H1 (cell line): Measurements from ENCODE around the gene DNAI2. TPM values are rescaled to one million over a fixed set of nuclear protein-coding genes. Genes with fewer than 3 reads are reported as not detected.

Source experiments
- CTCF ChIA-PET: fragments of 300-600 bp; sonication (Branson Sonifier 250); formaldehyde crosslinking; loops from one replicate; lab custom pipeline; 2021; ENCODE audit not compliant: partially characterized antibody; lab: Charles Lee
- POLR2A ChIA-PET: fragments of 300-600 bp; sonication (Branson Sonifier 250); formaldehyde crosslinking; loops from one replicate; lab custom pipeline; 2021; ENCODE audit warnings: inconsistent platforms; ENCODE audit not compliant: partially characterized antibody; lab: Charles Lee
- DNase-seq, 2 experiments: peaks; one replicate each; pipeline versions ENCODE4 v3.0.0 to v3.0.0-alpha.2; 2010 to 2022; ENCODE audit warnings: low spot score in 2 of 2, low read depth in 1 of 2, mixed read lengths in 1 of 2
- FAIRE-seq: peaks from 2 replicates; lab custom pipeline; 2011; peaks lifted over from hg19 to GRCh38; lab: Jason Lieb, UNC
- H2AFZ ChIP-seq: 2 replicates; pipeline ENCODE4 v1.8.1; 2012; ENCODE audit warnings: low read length, inconsistent platforms
- H2AK5ac ChIP-seq: 2 replicates; pipeline ENCODE4 v1.6.1; 2013; ENCODE audit warnings: low read depth, low read length
- H2BK120ac ChIP-seq: replicated peaks from 2 replicates; pipeline ENCODE3; 2013; ENCODE audit warnings: low read depth, low read length, inconsistent platforms
- H2BK12ac ChIP-seq: 2 replicates; pipeline ENCODE4 v1.6.1; 2013; ENCODE audit warnings: low read depth, low read length
- H2BK15ac ChIP-seq: 2 replicates; pipeline ENCODE4 v1.6.1; 2013; ENCODE audit warnings: low read length
- H2BK20ac ChIP-seq: 2 replicates; pipeline ENCODE4 v1.6.1; 2013; ENCODE audit warnings: low read length
- H2BK5ac ChIP-seq: 2 replicates; pipeline ENCODE4 v1.6.1; 2013; ENCODE audit warnings: low read depth, low read length
- H3K14ac ChIP-seq: 2 replicates; pipeline ENCODE4 v1.6.1; 2013; ENCODE audit warnings: inconsistent platforms; ENCODE audit not compliant: insufficient read length
- H3K18ac ChIP-seq: 2 replicates; pipeline ENCODE4 v1.6.1; 2013; ENCODE audit warnings: low read length; ENCODE audit errors: extremely low read depth
- H3K23ac ChIP-seq: 2 replicates; pipeline ENCODE4 v1.6.1; 2013; ENCODE audit warnings: inconsistent platforms; ENCODE audit not compliant: insufficient read length
- H3K23me2 ChIP-seq: 2 replicates; pipeline ENCODE4 v1.6.1; 2013; ENCODE audit warnings: low read depth, low read length
- H3K27ac ChIP-seq: 2 replicates; pipeline ENCODE4 v1.6.1; 2011; ENCODE audit warnings: low read depth, low read length, inconsistent platforms
- H3K27me3 ChIP-seq, 4 experiments: replicated peaks in 1 of 4; 1 replicate in 1 of 4; 2 replicates in 3 of 4; pipeline versions ENCODE4 v1.6.1 to v1.8.1; 2011 to 2013; ENCODE audit warnings: low read length in 3 of 4, mild to moderate bottlenecking in 3 of 4, inconsistent platforms in 2 of 4, mixed read lengths in 2 of 4, moderate library complexity in 1 of 4; ENCODE audit not compliant: control insufficient read depth in 3 of 4, insufficient read depth in 3 of 4; ENCODE audit errors: extremely low read depth in 1 of 4
- H3K36me3 ChIP-seq, 4 experiments: 2 replicates each; pipeline versions ENCODE4 v1.6.1 to v1.8.1; 2011 to 2013; ENCODE audit warnings: mild to moderate bottlenecking in 4 of 4, low read length in 3 of 4, moderate library complexity in 2 of 4, control low read depth in 1 of 4, inconsistent platforms in 1 of 4; ENCODE audit not compliant: insufficient read depth in 4 of 4, control insufficient read depth in 2 of 4
- H3K4ac ChIP-seq: replicated peaks from 2 replicates; pipeline ENCODE3; 2013; ENCODE audit warnings: low read length, low read depth, mixed read lengths, inconsistent platforms; ENCODE audit not compliant: insufficient read length
- H3K4me1 ChIP-seq, 4 experiments: replicated peaks in 1 of 4; 1 replicate in 1 of 4; 2 replicates in 3 of 4; pipeline versions ENCODE4 v1.6.1 to v1.8.1; 2011 to 2013; ENCODE audit warnings: low read length in 3 of 4, inconsistent platforms in 2 of 4, mixed read lengths in 1 of 4; ENCODE audit not compliant: insufficient read depth in 4 of 4, control insufficient read depth in 3 of 4
- H3K4me2 ChIP-seq, 2 experiments: 2 replicates each; pipeline versions ENCODE4 v1.6.1 to v1.8.1; 2011 to 2013; ENCODE audit warnings: low read depth in 2 of 2, low read length in 2 of 2, control low read depth in 1 of 2, inconsistent platforms in 1 of 2, mild to moderate bottlenecking in 1 of 2; ENCODE audit not compliant: insufficient read depth in 1 of 2
- H3K4me3 ChIP-seq, 4 experiments: fragments of 200-600, 300-600 bp in 1 of 4; sonication (generic), shearing (Covaris generic), sonication (Bioruptor Twin) in 1 of 4; 2 replicates each; pipeline versions ENCODE4 v1.5.1 to v1.8.1; 2011 to 2016; ENCODE audit warnings: low read length in 4 of 4, low read depth in 3 of 4, control low read depth in 2 of 4, inconsistent platforms in 2 of 4, mild to moderate bottlenecking in 2 of 4, mixed read lengths in 1 of 4, moderate library complexity in 1 of 4; ENCODE audit not compliant: insufficient read depth in 2 of 4; ENCODE audit errors: extremely low read depth in 1 of 4
- H3K56ac ChIP-seq: replicated peaks from 2 replicates; pipeline ENCODE3; 2013; ENCODE audit warnings: low read depth, mild to moderate bottlenecking, mixed read lengths, low read length, inconsistent platforms; ENCODE audit not compliant: insufficient read length
- H3K79me1 ChIP-seq: 2 replicates; pipeline ENCODE4 v1.6.1; 2013; ENCODE audit warnings: low read depth, low read length, control low read depth
- H3K79me2 ChIP-seq, 2 experiments: 2 replicates each; pipeline versions ENCODE4 v1.6.1 to v1.8.1; 2012 to 2013; ENCODE audit warnings: low read length in 2 of 2, mild to moderate bottlenecking in 2 of 2, inconsistent platforms in 1 of 2; ENCODE audit not compliant: insufficient read depth in 2 of 2, control insufficient read depth in 1 of 2
- H3K9ac ChIP-seq, 4 experiments: replicated peaks in 1 of 4; 1 replicate in 1 of 4; 2 replicates in 3 of 4; pipeline versions ENCODE4 v1.6.1 to v1.8.1; 2011 to 2013; ENCODE audit warnings: low read depth in 3 of 4, low read length in 3 of 4, control low read depth in 2 of 4, mild to moderate bottlenecking in 2 of 4, moderate library complexity in 2 of 4, inconsistent platforms in 1 of 4; ENCODE audit errors: extremely low read depth in 1 of 4
- H3K9me3 ChIP-seq, 2 experiments: 2 replicates each; pipeline versions ENCODE4 v1.6.1 to v1.8.1; 2012 to 2013; ENCODE audit warnings: mild to moderate bottlenecking in 2 of 2, moderate library complexity in 2 of 2, control low read depth in 1 of 2, inconsistent platforms in 1 of 2, low read depth in 1 of 2, low read length in 1 of 2, mixed read lengths in 1 of 2; ENCODE audit not compliant: insufficient read depth in 2 of 2
- H4K20me1 ChIP-seq, 2 experiments: replicated peaks in 1 of 2; 2 replicates each; pipeline versions ENCODE3 to v1.8.1; 2011 to 2013; ENCODE audit warnings: inconsistent platforms in 2 of 2, low read length in 2 of 2, mild to moderate bottlenecking in 1 of 2; ENCODE audit not compliant: insufficient read depth in 2 of 2, control insufficient read depth in 1 of 2
- H4K5ac ChIP-seq: 2 replicates; pipeline ENCODE4 v1.6.1; 2013; ENCODE audit warnings: low read length, low read depth, mixed read lengths, inconsistent platforms; ENCODE audit not compliant: insufficient read length
- H4K8ac ChIP-seq: 2 replicates; pipeline ENCODE4 v1.8.0; 2013; ENCODE audit warnings: mild to moderate bottlenecking, moderate library complexity, low read length, inconsistent platforms; ENCODE audit not compliant: insufficient read depth; ENCODE audit errors: extremely low read depth
- H4K91ac ChIP-seq: replicated peaks from 2 replicates; pipeline ENCODE3; 2013; ENCODE audit warnings: low read length, mixed read lengths, inconsistent platforms; ENCODE audit not compliant: insufficient read length
- KDM1A ChIP-seq: fragments of 200-600, 300-600 bp; sonication (generic); IDR thresholded peaks from 2 replicates; pipeline ENCODE4 v1.7.1; 2016; ENCODE audit warnings: mild to moderate bottlenecking, low read length, borderline replicate concordance
- WGBS, 2 experiments: shearing (Covaris generic) in 1 of 2; methylation state at CpG; one replicate each; pipeline versions ENCODE4 v1.1.6 to v1.1.7; 2013 to 2015; ENCODE audit warnings: low lambda C conversion rate in 2 of 2, mixed read lengths in 2 of 2, inconsistent platforms in 1 of 2, low coverage in 1 of 2, missing lambda C conversion rate in 1 of 2; ENCODE audit not compliant: insufficient replicate concordance in 2 of 2, insufficient coverage in 1 of 2, insufficient read length in 1 of 2; ENCODE audit errors: extremely low coverage in 1 of 2, missing lambda C conversion rate in 1 of 2; 5-methylcytosine and 5-hydroxymethylcytosine counted together
- polyA plus RNA-seq, 7 experiments: library from polyadenylated mRNA; depleted of rRNA in 3 of 7; stranded (reverse) in 5 of 7; unstranded in 2 of 7; fragments of >200 nt in 5 of 7; fragments of 200-250 nt in 2 of 7; gene quantifications; 1 replicate in 5 of 7; 2 replicates in 1 of 7; 4 replicates in 1 of 7; pipeline versions ENCODE4 v1.2.1 to v1.2.3, GENCODE V29; 2011 to 2013; ENCODE audit warnings: missing spikeins in 2 of 7, mixed read lengths in 2 of 7
- total RNA-seq: library from RNA; stranded (reverse); fragmentation: NEBNext Ultra II Directional; extraction: Animal tissue kit (Norgen Biotek cat#: 25700); gene quantifications from 2 replicates; pipeline ENCODE4 v1.2.1, GENCODE V29; 2021
- TF ChIP-seq, protein P1 (sequence below): IDR thresholded peaks from 2 replicates; pipeline ENCODE4 v1.6.1; 2012; ENCODE audit warnings: inconsistent platforms

The DNAI2 gene
- total and polyA plus RNA-seq, 2 of the 8 experiments (the other 6 are each of a cell fraction or from before 2014, with no cell fraction given): 0.08 to 0.15 TPM

DNA sequence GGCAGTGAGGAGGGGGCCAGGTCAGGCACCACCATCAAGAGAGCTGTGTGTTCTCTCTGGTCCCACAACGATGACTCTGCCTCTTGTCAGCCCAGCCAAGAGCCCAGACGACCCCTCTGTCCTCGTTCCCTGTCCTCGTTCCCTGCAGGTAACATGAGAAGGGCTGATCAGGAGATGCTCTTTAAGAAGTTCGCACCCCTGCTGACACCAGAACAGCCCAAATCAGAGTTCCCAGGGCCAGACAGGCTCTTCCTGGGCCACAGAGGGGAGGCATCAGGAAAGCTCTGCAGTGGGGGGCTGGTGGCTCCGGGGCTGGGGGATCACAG is 13.5 kb upstream of the DNAI2 start:
- H3K56ac ChIP-seq: no peak overlapping the region
- H2BK120ac ChIP-seq: no peak overlapping the region
- no peaks in the 10 kb centered on the region for H4K20me1 ChIP-seq
- H3K14ac ChIP-seq: no peak overlapping the region
- no peak overlapping the region for H4K91ac ChIP-seq
- H4K8ac ChIP-seq: 0 out of 2 replicates have a peak overlapping the region, but pooled peaks have one; percentile 82
- ChIA-PET POLR2A (interaction anchor here (0.9 to 3.5 kb wide), 7 partner anchors 9 to 55 kb away, joined by 3 to 12 read pairs (median 7); no protein-coding TSS in a partner anchor), CTCF (interaction anchor here (0.9 to 4.1 kb wide), 14 partner anchors 9 to 272 kb away, joined by 3 to 16 read pairs (median 3); no protein-coding TSS in a partner anchor)
- H3K4ac ChIP-seq: no peak overlapping the region
- H3K9me3 ChIP-seq: no peaks in the 10 kb centered on the region
- no peaks in the 10 kb centered on the region for H3K79me2 ChIP-seq
- H3K4me2 ChIP-seq: peak overlapping the region; percentile 38 to 55
- peak overlapping the region in 2 of 4 experiments; percentile 2 to 25; a peak in 1 of 8 replicates for H3K4me3 ChIP-seq
- H3K18ac ChIP-seq: peak overlapping the region; percentile 76
- H3K4me1 ChIP-seq: peaks cover 0 to 21% (median 13%) of the 10 kb centered on the region in 4 experiments; a peak in 6 of 7 replicates
- H2BK12ac ChIP-seq: peak overlapping the region; percentile 83; the same call in 1 of the 2 replicates
- H2AK5ac ChIP-seq: no peak overlapping the region
- no peaks in the 10 kb centered on the region for H3K27me3 ChIP-seq
- no peaks in the 10 kb centered on the region for H3K79me1 ChIP-seq
- 0 out of 2 replicates have a peak overlapping the region, but pooled peaks have one; percentile 8 for H2BK15ac ChIP-seq
- H2AFZ ChIP-seq: peak overlapping the region; percentile 59; the same call in 1 of the 2 replicates
- 33% methylated on average over 6 of the region's 6 CpGs; no CpG with 5 or more reads in 1 of the 2 experiments for WGBS, 2 experiments
- no peaks in the 10 kb centered on the region; the same call in 1 of the 2 replicates for H3K23me2 ChIP-seq
- TF ChIP-seq, protein P1, sequence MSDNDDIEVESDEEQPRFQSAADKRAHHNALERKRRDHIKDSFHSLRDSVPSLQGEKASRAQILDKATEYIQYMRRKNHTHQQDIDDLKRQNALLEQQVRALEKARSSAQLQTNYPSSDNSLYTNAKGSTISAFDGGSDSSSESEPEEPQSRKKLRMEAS: peak; percentile 21; the same call in 1 of the 2 replicates
- TF ChIP-seq KDM1A: no peak
- TF ChIP-seq, all 59 proteins: peak for 1
- peak overlapping the region; percentile 94 for H2BK5ac ChIP-seq
- H3K27ac ChIP-seq: no peak overlapping the region
- H4K5ac ChIP-seq: no peak overlapping the region
- FAIRE-seq: peak; percentile 69
- no peak overlapping the region for H3K23ac ChIP-seq
- H2BK20ac ChIP-seq: peak overlapping the region; percentile 73; the same call in 1 of the 2 replicates
- no peaks in the 10 kb centered on the region for H3K36me3 ChIP-seq
- no peak overlapping the region for H3K9ac ChIP-seq
- peak in 1 of 2 experiments; percentile 61 for DNase-seq
